Neural cell (in vitro differentiated cells): ENCODE data around the gene CLCN1. TPM values are rescaled to one million over a fixed set of nuclear protein-coding genes. Genes with fewer than 3 reads are reported as not detected.

Experiments
- H2AFZ ChIP-seq: fragments of 200-600, 300-800 bp; sonication (generic), shearing (Covaris generic); 2 replicates; pipeline ENCODE4 v1.6.0; 2014; ENCODE audit warnings: low read depth, mild to moderate bottlenecking, antibody characterized with exemption, low read length, moderate library complexity
- H3F3A ChIP-seq: fragments of 200-600 bp; shearing (Covaris generic); 2 replicates; pipeline ENCODE4 v1.6.1; 2016; ENCODE audit warnings: mild to moderate bottlenecking, moderate library complexity, mixed read lengths, antibody characterized with exemption, low read length; ENCODE audit not compliant: insufficient read depth, poor library complexity, severe bottlenecking
- H3K27ac ChIP-seq: fragments of 200-600, 300-800 bp; sonication (generic), shearing (Covaris generic); 2 replicates; pipeline ENCODE4 v1.5.1; 2014; ENCODE audit warnings: mild to moderate bottlenecking, low read length, moderate library complexity
- H3K27me3 ChIP-seq: fragments of 300-800, 200-600 bp; sonication (generic), shearing (Covaris generic); 2 replicates; pipeline ENCODE4 v1.6.0; 2014; ENCODE audit warnings: mild to moderate bottlenecking, low read depth, low read length, moderate library complexity; ENCODE audit not compliant: insufficient read depth
- H3K36me3 ChIP-seq: fragments of 300-800, 200-600 bp; sonication (generic), shearing (Covaris generic); 2 replicates; pipeline ENCODE4 v1.5.1; 2014; ENCODE audit warnings: mild to moderate bottlenecking, antibody characterized with exemption, low read length, moderate library complexity; ENCODE audit not compliant: insufficient read depth
- H3K4me2 ChIP-seq: fragments of 300-800, 200-600 bp; sonication (generic), shearing (Covaris generic); 2 replicates; pipeline ENCODE4 v1.6.0; 2014; ENCODE audit warnings: mild to moderate bottlenecking, low read length
- H3K4me3 ChIP-seq: fragments of 300-800, 200-600 bp; sonication (generic), shearing (Covaris generic); 2 replicates; pipeline ENCODE4 v1.5.1; 2014; ENCODE audit warnings: mild to moderate bottlenecking, low read length, moderate library complexity
- H3K79me2 ChIP-seq: fragments of 200-600 bp; shearing (Covaris generic); replicated peaks from 2 replicates; pipeline ENCODE4 v1.6.0; 2014; ENCODE audit warnings: mild to moderate bottlenecking, low read length, moderate library complexity; ENCODE audit not compliant: insufficient read depth
- H3K9ac ChIP-seq: fragments of 300-800, 200-600 bp; sonication (generic), shearing (Covaris generic); 2 replicates; pipeline ENCODE4 v1.6.1; 2016; ENCODE audit warnings: mild to moderate bottlenecking, low read length, mixed read lengths
- H3K9me2 ChIP-seq: fragments of 200-600 bp; shearing (Covaris generic); 2 replicates; pipeline ENCODE4 v1.6.1; 2016; ENCODE audit warnings: mild to moderate bottlenecking, low read length, mixed read lengths; ENCODE audit not compliant: insufficient read depth
- H3K9me3 ChIP-seq: fragments of 200-600, 300-800 bp; sonication (generic), shearing (Covaris generic); 2 replicates; pipeline ENCODE4 v1.6.1; 2016; ENCODE audit warnings: mild to moderate bottlenecking, mixed run types, low read length, moderate library complexity, mixed read lengths
- H4K20me1 ChIP-seq: fragments of 200-600 bp; shearing (Covaris generic); 2 replicates; pipeline ENCODE4 v1.6.1; 2016; ENCODE audit warnings: mild to moderate bottlenecking, mixed run types; ENCODE audit not compliant: insufficient read depth
- EP300 ChIP-seq: fragments of 450-650 bp; conservative IDR thresholded peaks from 2 replicates; pipeline ENCODE4 v1.6.1; 2014; ENCODE audit warnings: antibody characterized with exemption, mild to moderate bottlenecking, moderate library complexity; ENCODE audit not compliant: poor library complexity, severe bottlenecking
- EZH2 ChIP-seq: fragments of 200-600, 300-800 bp; shearing (Covaris generic), sonication (generic); IDR thresholded peaks from 2 replicates; pipeline ENCODE4 v1.6.1; 2014; ENCODE audit warnings: antibody characterized with exemption, low read length, borderline replicate concordance, mild to moderate bottlenecking; ENCODE audit not compliant: insufficient read depth, poor library complexity, severe bottlenecking
- MXI1 ChIP-seq: fragments of 450-650 bp; conservative IDR thresholded peaks from 2 replicates; pipeline ENCODE4 v1.6.1; 2014; ENCODE audit warnings: antibody characterized with exemption, mild to moderate bottlenecking; ENCODE audit not compliant: poor library complexity, severe bottlenecking
- POLR2AphosphoS5 ChIP-seq: IDR thresholded peaks from 2 replicates; pipeline ENCODE4 v1.6.1; 2012
- RAD21 ChIP-seq: fragments of 450-650 bp; conservative IDR thresholded peaks from 2 replicates; pipeline ENCODE4 v1.6.1; 2014; ENCODE audit warnings: antibody characterized with exemption, mild to moderate bottlenecking, moderate library complexity
- SMC3 ChIP-seq: fragments of 450-650 bp; conservative IDR thresholded peaks from 2 replicates; pipeline ENCODE4 v1.6.1; 2014; ENCODE audit warnings: antibody characterized with exemption, mild to moderate bottlenecking, moderate library complexity; ENCODE audit not compliant: poor library complexity
- TAF1 ChIP-seq: IDR thresholded peaks from 2 replicates; pipeline ENCODE4 v1.6.1; 2012; ENCODE audit warnings: low read depth
- polyA plus RNA-seq: library from polyadenylated mRNA; depleted of rRNA; stranded (reverse); fragments of >200 nt; gene quantifications from 2 replicates; pipeline ENCODE4 v1.2.3, GENCODE V29; 2014
- TF ChIP-seq, protein P1 (sequence below): IDR thresholded peaks from 2 replicates; pipeline ENCODE4 v1.6.1; 2012; ENCODE audit warnings: borderline replicate concordance
- TF ChIP-seq, protein P2 (sequence below): fragments of 450-650 bp; IDR thresholded peaks from 2 replicates; pipeline ENCODE4 v1.5.1; 2014; ENCODE audit warnings: antibody characterized with exemption, mild to moderate bottlenecking, moderate library complexity; ENCODE audit not compliant: poor library complexity, severe bottlenecking

CLCN1 gene
- polyA plus RNA-seq, 1 donor from 2014 or later = not detected

DNA sequence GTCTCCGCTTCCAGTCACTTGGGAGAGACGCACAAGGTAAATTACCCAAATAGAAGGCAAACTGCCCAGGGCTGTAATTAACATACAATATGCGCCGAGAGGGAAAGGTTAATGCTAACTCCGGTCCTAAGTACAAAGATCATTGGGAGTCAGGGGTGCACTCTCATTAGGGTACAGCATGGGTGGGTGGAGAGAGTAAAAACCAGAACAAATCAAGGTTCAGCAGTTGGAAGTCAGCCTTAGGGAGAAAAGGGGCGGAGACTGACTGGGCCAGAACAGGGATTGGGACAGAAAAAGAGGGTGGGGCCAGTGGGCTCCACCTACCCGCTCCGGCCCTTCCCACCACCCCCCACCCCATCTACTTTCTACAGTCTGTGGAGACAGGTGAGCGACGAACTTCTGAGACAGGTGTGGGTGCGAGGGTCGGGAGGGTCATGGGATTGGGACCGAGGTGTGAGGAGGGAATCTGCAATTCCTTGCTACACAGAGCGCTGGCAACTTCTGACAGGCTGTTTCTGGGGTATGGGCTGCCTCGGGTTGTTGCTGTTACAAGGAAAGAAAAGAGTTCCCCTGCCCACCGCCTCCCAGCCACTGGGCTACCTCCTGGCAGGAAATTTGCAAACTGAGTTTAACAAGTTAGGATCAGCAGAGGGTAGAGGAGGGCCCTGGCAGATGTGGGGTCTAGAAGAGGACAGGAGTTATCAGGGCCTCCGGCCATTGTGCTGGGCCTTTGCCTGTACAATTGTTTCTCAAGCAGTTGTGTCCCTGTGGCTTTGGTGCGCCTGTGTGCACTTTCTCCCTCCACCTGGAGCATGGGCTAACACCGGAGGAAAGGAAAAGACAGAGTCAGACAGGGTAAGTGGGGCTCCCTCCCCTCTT lies 31.1 kb upstream of the CLCN1 start, which contains the start of gene TMEM139:
Gene TMEM139 (plus strand): TSS at position 368 of the 879 bp plus-strand sequence. CDS start 1,000 bp downstream, outside the sequence.
- H3K27ac ChIP-seq = no peak within 1 kb of the TSS
- no peaks in the 10 kb centered on the region for H3K9me3 ChIP-seq
- no peak within 1 kb of the TSS for H3K9ac ChIP-seq
- TF ChIP-seq, protein P1, sequence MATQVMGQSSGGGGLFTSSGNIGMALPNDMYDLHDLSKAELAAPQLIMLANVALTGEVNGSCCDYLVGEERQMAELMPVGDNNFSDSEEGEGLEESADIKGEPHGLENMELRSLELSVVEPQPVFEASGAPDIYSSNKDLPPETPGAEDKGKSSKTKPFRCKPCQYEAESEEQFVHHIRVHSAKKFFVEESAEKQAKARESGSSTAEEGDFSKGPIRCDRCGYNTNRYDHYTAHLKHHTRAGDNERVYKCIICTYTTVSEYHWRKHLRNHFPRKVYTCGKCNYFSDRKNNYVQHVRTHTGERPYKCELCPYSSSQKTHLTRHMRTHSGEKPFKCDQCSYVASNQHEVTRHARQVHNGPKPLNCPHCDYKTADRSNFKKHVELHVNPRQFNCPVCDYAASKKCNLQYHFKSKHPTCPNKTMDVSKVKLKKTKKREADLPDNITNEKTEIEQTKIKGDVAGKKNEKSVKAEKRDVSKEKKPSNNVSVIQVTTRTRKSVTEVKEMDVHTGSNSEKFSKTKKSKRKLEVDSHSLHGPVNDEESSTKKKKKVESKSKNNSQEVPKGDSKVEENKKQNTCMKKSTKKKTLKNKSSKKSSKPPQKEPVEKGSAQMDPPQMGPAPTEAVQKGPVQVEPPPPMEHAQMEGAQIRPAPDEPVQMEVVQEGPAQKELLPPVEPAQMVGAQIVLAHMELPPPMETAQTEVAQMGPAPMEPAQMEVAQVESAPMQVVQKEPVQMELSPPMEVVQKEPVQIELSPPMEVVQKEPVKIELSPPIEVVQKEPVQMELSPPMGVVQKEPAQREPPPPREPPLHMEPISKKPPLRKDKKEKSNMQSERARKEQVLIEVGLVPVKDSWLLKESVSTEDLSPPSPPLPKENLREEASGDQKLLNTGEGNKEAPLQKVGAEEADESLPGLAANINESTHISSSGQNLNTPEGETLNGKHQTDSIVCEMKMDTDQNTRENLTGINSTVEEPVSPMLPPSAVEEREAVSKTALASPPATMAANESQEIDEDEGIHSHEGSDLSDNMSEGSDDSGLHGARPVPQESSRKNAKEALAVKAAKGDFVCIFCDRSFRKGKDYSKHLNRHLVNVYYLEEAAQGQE = no peak
- TF ChIP-seq, protein P2, sequence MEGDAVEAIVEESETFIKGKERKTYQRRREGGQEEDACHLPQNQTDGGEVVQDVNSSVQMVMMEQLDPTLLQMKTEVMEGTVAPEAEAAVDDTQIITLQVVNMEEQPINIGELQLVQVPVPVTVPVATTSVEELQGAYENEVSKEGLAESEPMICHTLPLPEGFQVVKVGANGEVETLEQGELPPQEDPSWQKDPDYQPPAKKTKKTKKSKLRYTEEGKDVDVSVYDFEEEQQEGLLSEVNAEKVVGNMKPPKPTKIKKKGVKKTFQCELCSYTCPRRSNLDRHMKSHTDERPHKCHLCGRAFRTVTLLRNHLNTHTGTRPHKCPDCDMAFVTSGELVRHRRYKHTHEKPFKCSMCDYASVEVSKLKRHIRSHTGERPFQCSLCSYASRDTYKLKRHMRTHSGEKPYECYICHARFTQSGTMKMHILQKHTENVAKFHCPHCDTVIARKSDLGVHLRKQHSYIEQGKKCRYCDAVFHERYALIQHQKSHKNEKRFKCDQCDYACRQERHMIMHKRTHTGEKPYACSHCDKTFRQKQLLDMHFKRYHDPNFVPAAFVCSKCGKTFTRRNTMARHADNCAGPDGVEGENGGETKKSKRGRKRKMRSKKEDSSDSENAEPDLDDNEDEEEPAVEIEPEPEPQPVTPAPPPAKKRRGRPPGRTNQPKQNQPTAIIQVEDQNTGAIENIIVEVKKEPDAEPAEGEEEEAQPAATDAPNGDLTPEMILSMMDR = no peak
- TF ChIP-seq RAD21 (no peak), EZH2 (no peak), TAF1 (no peak), SMC3 (no peak), EP300 (no peak), MXI1 (no peak), POLR2AphosphoS5 (no peak)
- no peak within 1 kb of the TSS for H3K4me3 ChIP-seq
- no peaks in the 10 kb centered on the region for H3K27me3 ChIP-seq
- H3F3A ChIP-seq = no peaks in the 10 kb centered on the region
- H3K4me2 ChIP-seq = no peak within 1 kb of the TSS
- peaks cover 16% of the 10 kb centered on the region for H3K79me2 ChIP-seq
- H3K9me2 ChIP-seq = no peaks in the 10 kb centered on the region
- H3K36me3 ChIP-seq = no peaks in the 10 kb centered on the region
- no peaks in the 10 kb centered on the region for H4K20me1 ChIP-seq
- no peak within 1 kb of the TSS for H2AFZ ChIP-seq

DNA sequence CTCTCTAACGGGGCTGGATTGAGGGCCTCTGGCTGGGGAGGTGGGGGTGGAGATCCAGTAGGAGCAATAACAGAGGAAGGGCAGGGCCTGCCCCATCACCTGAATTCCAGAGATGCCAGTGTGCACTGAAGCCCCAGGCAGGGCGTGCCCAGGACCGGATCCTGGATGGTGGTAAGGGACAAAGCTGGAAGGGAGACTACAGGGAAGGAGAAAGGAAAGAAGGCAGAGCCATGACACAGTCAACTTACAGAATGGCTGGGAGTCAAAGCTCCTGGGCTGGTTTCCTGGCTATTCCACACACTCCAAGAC lies 30.5 kb upstream of the CLCN1 start:
- Histone ChIP-seq H3K27ac (no peak overlapping the region), H4K20me1 (no peaks in the 10 kb centered on the region), H3K4me3 (no peak overlapping the region), H3K79me2 (peaks cover 22% of the 10 kb centered on the region), H3K9me3 (no peaks in the 10 kb centered on the region), H3K4me2 (no peak overlapping the region), H2AFZ (no peak overlapping the region), H3K36me3 (no peaks in the 10 kb centered on the region), H3F3A (no peaks in the 10 kb centered on the region), H3K27me3 (no peaks in the 10 kb centered on the region), H3K9me2 (no peaks in the 10 kb centered on the region), H3K9ac (no peak overlapping the region)
- no peak for TF ChIP-seq MXI1
- TF ChIP-seq TAF1 = no peak
- TF ChIP-seq, protein P2 = no peak
- TF ChIP-seq EP300 = no peak
- no peak for TF ChIP-seq RAD21
- TF ChIP-seq, protein P1 = no peak
- TF ChIP-seq SMC3 = no peak
- TF ChIP-seq EZH2 = no peak
- no peak for TF ChIP-seq POLR2AphosphoS5
